Embryonic facial prominence (tissue), 1 donor: ENCODE results near the gene FAM228A.
"Not testable (repeated sequence)": the region's sequence is repeated elsewhere in the genome, so short reads cannot be mapped to it uniquely, and the experiment has no call there.

ENCODE experiments used
- DNase-seq: peaks from one replicate; pipeline ENCODE4 v3.0.0-alpha.2; 2016; ENCODE audit errors: extremely low spot score

FAM228A gene

GRCh38 chr2:24174851-24175277 lies at the start of gene FAM228A:
TSS of gene FAM228A (plus strand) at chr2:24175053. CDS start at chr2:24175481, 428 bp downstream.
- no peak for DNase-seq

GRCh38 chr2:24125956-24126355 lies 48.9 kb upstream of the FAM228A start:
- DNase-seq, result no peak

DNA sequence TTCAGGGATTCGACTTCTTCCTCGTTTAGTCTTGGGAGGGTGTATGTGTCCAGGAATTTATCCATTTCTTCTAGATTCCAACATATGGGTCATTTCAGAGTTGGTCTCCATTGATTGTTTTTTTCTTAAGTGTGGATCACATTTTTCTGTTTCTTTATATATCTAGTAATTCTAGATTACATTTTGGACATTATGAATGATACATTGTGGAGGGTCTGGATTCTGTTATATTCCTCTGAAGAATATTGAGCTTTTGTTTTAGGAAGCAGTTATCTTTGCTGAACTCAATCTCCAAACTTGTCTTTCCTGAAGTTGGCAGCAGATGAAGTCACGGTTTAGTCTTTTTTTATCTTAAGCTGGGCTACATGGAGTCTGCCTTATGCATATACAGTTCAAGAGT lies 42.3 kb upstream of the FAM228A start:
- no peak for DNase-seq

DNA sequence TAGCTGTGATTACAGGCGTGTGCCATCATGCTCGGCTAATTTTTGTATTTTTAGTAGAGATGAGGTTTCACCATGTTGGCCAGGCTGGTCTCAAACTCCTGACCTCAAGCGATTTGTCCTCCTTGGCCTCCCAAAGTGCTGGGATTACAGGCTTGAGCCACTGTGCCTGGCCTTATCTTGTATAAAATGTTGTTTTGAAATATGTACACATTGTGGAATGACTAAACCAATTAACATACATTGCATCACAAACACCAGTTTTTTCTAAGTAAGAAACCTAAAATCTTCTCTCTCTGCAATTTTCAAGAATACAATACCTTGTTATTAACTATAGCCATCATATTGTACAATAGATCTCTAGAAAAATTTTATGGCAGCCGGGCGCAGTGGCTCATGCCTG lies 34.5 kb upstream of the FAM228A start:
- DNase-seq, result not testable (repeated sequence)

GRCh38 chr2:24147364-24147763 lies 27.5 kb upstream of the FAM228A start:
- no peak for DNase-seq

DNA sequence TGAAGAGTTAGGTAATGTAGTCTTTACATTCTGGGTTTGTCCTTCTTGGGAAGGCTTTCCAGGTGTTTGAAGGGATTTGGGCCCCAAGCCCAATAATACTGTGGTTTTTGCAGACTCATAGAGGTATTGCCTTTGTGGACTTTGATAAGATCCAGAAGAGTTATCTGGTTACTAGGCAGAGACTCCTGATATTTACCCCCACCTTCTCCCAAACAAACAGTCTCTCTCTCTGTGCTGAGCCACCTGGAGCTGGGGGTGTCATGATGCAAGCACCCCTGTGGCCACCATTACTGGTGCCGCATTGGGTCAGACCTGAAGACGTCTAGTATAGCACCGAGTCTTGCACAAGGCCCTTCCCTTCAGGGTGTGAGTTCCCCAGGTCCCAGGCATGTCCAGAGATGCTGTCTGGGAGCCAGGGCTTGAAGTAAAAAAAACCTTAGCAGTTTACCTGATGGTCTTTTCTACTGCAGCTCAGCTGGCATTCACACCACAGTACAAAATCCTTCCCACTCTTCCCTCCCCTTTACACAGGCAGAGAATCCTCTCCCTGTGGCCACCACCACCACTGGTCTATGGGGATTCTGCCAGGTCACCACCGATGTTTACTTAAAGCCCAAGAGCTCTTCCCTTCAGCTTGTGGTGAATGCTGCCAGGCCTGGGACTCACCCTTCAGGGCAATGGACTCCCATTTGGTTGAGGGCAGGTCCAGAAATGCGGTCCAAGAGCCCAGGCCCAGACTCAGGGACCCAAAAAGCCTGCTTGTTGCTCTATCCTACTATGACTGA lies 22.2 kb upstream of the FAM228A start:
- no peak for DNase-seq

GRCh38 chr2:24153478-24153877 lies 21.4 kb upstream of the FAM228A start:
- no peak for DNase-seq

DNA sequence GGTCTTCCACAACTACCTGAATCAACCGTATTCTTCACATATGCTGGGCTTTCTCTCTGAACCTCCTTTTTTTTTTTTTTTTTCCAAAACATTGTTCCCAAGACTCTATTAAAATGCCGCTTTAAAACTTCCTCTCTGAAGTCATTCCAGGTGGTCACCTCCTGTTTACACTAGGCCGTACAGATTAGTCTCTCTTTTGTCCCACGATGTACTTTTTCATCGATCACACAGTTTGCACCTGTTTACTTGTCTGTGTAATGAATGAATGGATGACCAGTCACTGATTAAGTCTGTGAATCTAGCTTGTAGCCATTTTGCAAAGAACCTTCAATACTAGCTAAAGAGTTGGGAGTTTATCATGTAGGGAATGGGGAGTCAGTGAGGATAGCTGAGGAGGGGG lies 16.7 kb upstream of the FAM228A start:
- no peak for DNase-seq

DNA sequence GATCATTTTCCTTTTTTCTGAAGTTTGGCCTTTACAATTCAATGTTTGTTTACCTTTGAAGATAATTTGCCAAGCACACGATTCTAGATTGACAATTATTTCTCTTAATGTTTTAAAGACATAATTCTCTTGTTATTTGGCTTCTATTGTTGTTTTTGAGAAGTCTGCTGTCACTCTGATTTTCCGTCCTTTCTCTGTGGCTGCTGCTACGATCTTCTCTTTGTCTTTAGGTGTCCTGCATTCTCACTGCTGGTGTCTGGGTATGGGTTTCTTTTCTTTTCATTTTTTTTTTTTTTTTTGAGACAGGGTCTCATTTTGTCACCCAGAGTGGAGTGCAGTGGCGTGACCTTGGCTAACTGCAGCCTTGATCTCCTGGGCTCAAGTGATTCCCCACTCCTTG lies 15.1 kb upstream of the FAM228A start:
- DNase-seq, result no peak

GRCh38 chr2:24160761-24161160 lies 14.1 kb upstream of the FAM228A start:
- no peak for DNase-seq

DNA sequence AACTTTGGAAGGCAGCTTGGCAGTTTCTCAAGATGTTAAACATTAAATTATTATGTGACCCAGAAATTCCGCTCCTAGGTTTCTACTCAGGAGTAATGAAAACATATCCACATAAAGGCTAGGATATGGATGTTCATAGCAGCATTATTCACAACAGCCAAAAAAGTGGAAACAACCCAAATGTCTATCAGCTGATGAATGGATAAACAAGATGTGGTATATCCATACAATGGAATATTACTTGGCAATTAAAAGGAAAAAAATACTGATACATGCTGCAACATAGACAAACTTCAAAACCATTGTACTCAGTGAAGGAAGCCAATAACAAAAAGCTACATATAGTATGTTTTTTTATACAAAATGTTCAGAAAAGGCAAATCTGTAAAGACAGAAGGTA lies 12.4 kb upstream of the FAM228A start:
- no peak for DNase-seq

DNA sequence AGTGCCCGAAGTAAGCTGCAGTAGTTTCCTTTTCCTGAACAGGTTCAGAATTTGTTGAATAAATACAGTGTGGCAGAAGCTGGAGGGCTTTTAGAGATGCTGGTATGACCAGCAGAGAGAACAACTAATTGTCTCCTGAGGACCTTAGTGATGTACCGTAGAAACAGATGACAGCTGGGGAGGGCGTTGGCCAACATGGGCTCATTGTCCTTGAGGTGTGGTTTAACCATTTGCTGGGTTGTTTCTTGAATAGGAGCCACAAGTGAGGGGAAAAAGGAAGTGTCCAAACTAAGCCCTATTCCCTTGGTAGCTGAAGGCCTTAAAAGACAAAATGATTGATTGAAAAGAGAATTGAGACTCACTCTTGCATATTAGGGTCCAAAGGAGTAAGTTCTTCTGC lies 11.7 kb upstream of the FAM228A start:
- DNase-seq, result no peak

GRCh38 chr2:24163601-24164000 lies 11.3 kb upstream of the FAM228A start:
- DNase-seq, result no peak

DNA sequence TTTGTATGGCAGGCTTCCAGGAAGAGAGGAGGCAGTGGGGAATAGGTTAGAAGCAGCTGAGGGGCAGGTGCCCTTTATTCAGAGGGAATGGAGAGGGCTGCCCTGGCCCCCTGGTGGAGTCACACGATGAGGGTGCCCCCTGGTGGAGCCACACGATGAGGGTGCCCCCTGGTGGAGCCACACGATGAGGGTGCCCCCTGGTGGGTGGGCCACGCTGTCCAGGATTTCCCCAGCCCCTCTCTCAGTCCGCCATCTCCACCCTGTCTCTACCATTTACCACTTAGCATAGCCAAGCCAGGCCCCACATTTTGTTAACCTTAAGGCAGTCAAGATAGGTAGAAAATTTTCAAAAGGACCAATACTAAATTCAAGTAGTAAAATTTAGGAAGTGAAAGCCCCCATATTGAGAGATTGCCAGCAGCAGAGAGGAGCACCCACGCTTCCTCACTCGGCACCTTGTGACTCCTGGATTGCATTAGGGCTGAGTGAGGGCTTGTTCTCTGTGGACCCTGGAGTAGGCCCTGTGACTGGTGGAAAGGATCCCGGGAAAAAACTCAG lies 10.4 kb upstream of the FAM228A start:
- DNase-seq, result no peak

GRCh38 chr2:24169023-24169422 lies 5.8 kb upstream of the FAM228A start:
- DNase-seq, result no peak

DNA sequence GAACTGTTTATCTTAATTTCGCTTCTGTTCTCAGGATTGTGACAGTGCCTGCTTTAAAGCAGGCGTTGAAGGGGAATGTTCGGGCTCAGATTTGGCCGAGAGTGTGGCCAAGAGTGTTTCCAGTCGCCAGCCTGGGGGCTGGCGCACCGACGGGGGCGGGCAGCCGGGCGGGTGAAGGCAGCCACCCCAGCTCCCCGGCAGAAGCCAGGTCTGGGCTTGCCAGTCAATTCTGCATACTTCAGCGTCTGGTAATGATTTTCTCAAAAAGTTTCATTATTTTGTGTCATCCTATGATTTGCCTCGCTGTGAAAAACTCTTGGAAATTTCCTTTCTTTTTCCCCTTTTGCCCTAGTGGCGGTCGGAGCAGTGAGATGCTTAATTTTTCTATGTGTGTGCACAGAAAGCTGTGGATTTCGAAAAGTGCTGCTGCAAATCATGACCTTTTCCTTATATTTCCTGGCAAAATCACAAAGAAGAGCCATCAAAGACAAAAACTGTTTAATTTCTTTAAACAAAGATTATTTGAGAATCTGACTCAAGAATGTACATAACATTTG lies 856 bp downstream of the FAM228A start:
- DNase-seq, result no peak

GRCh38 chr2:24176326-24176725 lies 1.5 kb downstream of the FAM228A start:
- no peak for DNase-seq

DNA sequence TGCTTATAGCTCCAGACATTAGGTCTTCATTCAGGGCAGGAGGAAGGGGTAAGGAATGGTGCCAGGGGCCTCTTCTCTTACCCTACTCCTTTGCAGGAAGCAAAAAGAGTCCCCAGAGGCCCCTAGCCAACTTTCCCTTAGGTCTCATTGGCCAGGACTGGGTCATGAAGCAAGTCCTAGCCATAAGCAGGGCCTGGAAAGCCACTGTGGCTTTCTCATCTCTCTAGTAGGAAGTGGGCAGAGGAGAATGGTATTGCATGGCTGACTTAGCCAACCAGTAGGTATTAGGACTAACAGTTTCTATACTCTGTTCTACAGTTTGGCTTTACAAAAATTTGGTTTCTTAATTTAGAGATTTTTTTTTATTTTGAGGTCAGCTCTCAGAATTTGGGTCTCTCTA lies 4.8 kb downstream of the FAM228A start:
- DNase-seq, result no peak

GRCh38 chr2:24181849-24182248 lies 7.0 kb downstream of the FAM228A start:
- no peak for DNase-seq

DNA sequence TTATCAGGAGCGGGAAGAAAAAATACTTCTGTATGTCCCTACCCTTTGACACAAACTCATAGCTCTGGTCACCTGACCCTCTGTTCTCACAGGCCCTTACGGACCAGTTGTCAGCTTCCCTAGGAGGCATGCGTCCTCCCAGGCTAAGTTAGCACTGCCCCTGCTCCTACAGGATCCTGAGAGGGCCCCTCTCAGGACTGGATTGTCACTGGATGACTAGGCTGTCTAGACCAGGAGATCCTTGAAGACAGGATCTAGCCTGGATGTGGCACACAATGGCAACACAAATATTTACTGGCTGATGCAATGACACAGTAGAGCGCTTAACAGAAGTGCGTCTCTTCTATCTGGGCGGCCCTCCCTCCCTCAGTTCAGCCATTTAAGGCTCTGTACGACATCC lies 7.7 kb downstream of the FAM228A start:
- no peak for DNase-seq

GRCh38 chr2:24183366-24184069 lies 8.7 kb downstream of the FAM228A start:
- DNase-seq, result no peak

DNA sequence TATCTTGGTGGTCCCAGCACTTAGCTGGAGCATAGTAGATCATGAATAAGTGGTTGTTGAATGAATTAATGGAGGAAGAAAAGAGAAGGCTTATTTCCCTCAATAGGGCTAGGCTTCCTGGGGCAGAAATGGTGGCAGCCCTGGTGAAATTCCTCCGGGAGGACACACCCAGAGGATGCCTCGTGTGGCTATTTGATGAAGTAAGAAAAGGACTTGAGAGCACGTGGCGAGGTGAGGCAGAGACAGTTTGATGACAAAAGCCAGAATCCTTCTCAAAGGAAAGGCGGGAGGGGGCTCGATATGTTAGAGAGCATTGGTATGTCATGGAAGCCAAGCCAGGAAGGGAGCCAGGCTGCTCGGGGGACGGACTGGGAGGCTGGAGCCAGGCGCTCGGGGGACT lies 14.7 kb downstream of the FAM228A start:
- no peak for DNase-seq

DNA sequence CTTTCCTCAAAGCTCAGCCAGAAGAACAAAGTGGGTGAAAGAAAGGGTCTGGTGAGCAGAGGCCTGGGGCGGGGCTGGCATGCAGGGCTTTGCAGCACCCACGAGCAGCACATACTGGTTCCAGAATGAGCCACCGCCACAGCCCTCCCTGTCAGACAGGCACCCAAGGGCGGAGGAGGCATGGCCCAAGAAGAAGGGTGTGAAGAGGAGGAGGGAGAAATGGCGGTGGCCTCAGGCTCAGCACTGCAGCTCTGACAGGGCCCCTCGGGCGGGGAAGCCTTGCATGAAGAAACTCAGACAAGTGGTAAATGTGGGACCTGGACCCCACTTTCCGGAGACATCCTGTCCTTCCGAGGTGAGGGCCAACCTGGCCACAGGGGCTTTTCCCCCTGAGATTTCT lies 15.7 kb downstream of the FAM228A start:
- no peak for DNase-seq
